SK-N-SH treated with all-trans-retinoic acid at 6 μM for 48 hours (cell line): ENCODE results near the gene STEAP3.

Experiments used
- ATAC-seq: fragments of 200-7000 bp; cut with Tn5 transposase; 3 replicates; pipeline ENCODE4 v1.9.1; 2020; ENCODE audit warnings: mild to moderate bottlenecking, moderate library complexity
- ARNTL ChIP-seq: fragments of 450-650 bp; formaldehyde crosslinking; IDR thresholded peaks from 2 replicates; pipeline ENCODE4 v1.5.0; 2020; ENCODE audit warnings: low read depth, mild to moderate bottlenecking, moderate library complexity, borderline replicate concordance
- CREB5 ChIP-seq: fragments of 250-450 bp; sonication (Bioruptor Pico); IDR thresholded peaks from 2 replicates; pipeline ENCODE4 v1.5.1; 2020; ENCODE audit warnings: low read depth, mild to moderate bottlenecking, moderate library complexity
- CSDC2 ChIP-seq: fragments of 250-450 bp; sonication (Bioruptor Pico); IDR thresholded peaks from 2 replicates; pipeline ENCODE4 v1.5.0; 2020; ENCODE audit warnings: mild to moderate bottlenecking, moderate library complexity
- ESRRG ChIP-seq: fragments of 250-450 bp; sonication (Bioruptor Pico); IDR thresholded peaks from 2 replicates; pipeline ENCODE4 v1.6.1; 2021; ENCODE audit warnings: mild to moderate bottlenecking
- GLIS3 ChIP-seq: fragments of 250-450 bp; sonication (Bioruptor Pico); IDR thresholded peaks from 2 replicates; pipeline ENCODE4 v1.5.0; 2020; ENCODE audit warnings: mild to moderate bottlenecking, moderate library complexity
- ISL1 ChIP-seq: fragments of 250-450 bp; sonication (Bioruptor Pico); IDR thresholded peaks from 2 replicates; pipeline ENCODE4 v2.1.2; 2022; ENCODE audit warnings: mild to moderate bottlenecking, moderate library complexity
- PATZ1 ChIP-seq: fragments of 250-450 bp; sonication (Bioruptor Pico); IDR thresholded peaks from 2 replicates; pipeline ENCODE4 v1.8.0; 2020; ENCODE audit warnings: mild to moderate bottlenecking, moderate library complexity, borderline replicate concordance
- POU6F1 ChIP-seq: fragments of 250-450 bp; sonication (Bioruptor Pico); IDR thresholded peaks from 2 replicates; pipeline ENCODE4 v1.8.0; 2021; ENCODE audit warnings: low read depth, mild to moderate bottlenecking, moderate library complexity, borderline replicate concordance
- PPARA ChIP-seq: fragments of 250-450 bp; sonication (Bioruptor Pico); IDR thresholded peaks from 2 replicates; pipeline ENCODE4 v1.5.0; 2020; ENCODE audit warnings: mild to moderate bottlenecking, borderline replicate concordance
- RARB ChIP-seq: fragments of 250-450 bp; sonication (Bioruptor Pico); IDR thresholded peaks from 2 replicates; pipeline ENCODE4 v1.8.0; 2021; ENCODE audit warnings: mild to moderate bottlenecking, moderate library complexity
- SNAI2 ChIP-seq: fragments of 250-450 bp; sonication (Bioruptor Pico); IDR thresholded peaks from 2 replicates; pipeline ENCODE4 v1.5.0; 2020; ENCODE audit warnings: mild to moderate bottlenecking, moderate library complexity
- TCF4 ChIP-seq: fragments of 250-450 bp; sonication (Bioruptor Pico); IDR thresholded peaks from 2 replicates; pipeline ENCODE4 v1.8.0; 2021; ENCODE audit warnings: mild to moderate bottlenecking, moderate library complexity, borderline replicate concordance
- TOX ChIP-seq: fragments of 250-450 bp; sonication (Bioruptor Pico); IDR thresholded peaks from 2 replicates; pipeline ENCODE4 v1.8.0; 2021; ENCODE audit warnings: mild to moderate bottlenecking, moderate library complexity, borderline replicate concordance
- TSHZ2 ChIP-seq: fragments of 250-450 bp; sonication (Bioruptor Pico); IDR thresholded peaks from 2 replicates; pipeline ENCODE4 v1.5.0; 2020; ENCODE audit warnings: mild to moderate bottlenecking, moderate library complexity
- ZC3H10 ChIP-seq: fragments of 250-450 bp; sonication (Bioruptor Pico); IDR thresholded peaks from 2 replicates; pipeline ENCODE4 v1.5.1; 2021; ENCODE audit warnings: mild to moderate bottlenecking, moderate library complexity
- ZFP3 ChIP-seq: fragments of 250-450 bp; sonication (Bioruptor Pico); IDR thresholded peaks from 2 replicates; pipeline ENCODE4 v1.5.0; 2020; ENCODE audit warnings: mild to moderate bottlenecking, moderate library complexity
- ZFP30 ChIP-seq: fragments of 450-650 bp; formaldehyde crosslinking; IDR thresholded peaks from 2 replicates; pipeline ENCODE4 v1.5.0; 2022; ENCODE audit warnings: mild to moderate bottlenecking, moderate library complexity
- ZNF565 ChIP-seq: fragments of 450-650 bp; formaldehyde crosslinking; conservative IDR thresholded peaks from 2 replicates; pipeline ENCODE4 v1.5.0; 2020; ENCODE audit warnings: low read depth, mild to moderate bottlenecking, moderate library complexity
- ZNF70 ChIP-seq: fragments of 450-650 bp; formaldehyde crosslinking; IDR thresholded peaks from 2 replicates; pipeline ENCODE4 v1.5.0; 2020; ENCODE audit warnings: mild to moderate bottlenecking, moderate library complexity
- ZNF8 ChIP-seq: fragments of 450-650 bp; formaldehyde crosslinking; IDR thresholded peaks from 2 replicates; pipeline ENCODE4 v1.5.0; 2020; ENCODE audit warnings: mild to moderate bottlenecking, moderate library complexity

The STEAP3 gene

GRCh38 chr2:119265693-119266066 lies 42.0 kb downstream of the STEAP3 start:
- TF ChIP-seq TSHZ2 (CRISPR knock-in tag) (no peak), ZC3H10 (CRISPR knock-in tag) (no peak), ZNF8 (CRISPR knock-in tag) (no peak), RARB (no peak), ARNTL (CRISPR knock-in tag) (no peak), ZFP3 (CRISPR knock-in tag) (no peak), ZNF70 (no peak), PATZ1 (CRISPR knock-in tag) (no peak), ZNF565 (CRISPR knock-in tag) (no peak), CSDC2 (CRISPR knock-in tag) (no peak), CREB5 (CRISPR knock-in tag) (no peak), ZFP30 (CRISPR knock-in tag) (no peak), GLIS3 (CRISPR knock-in tag) (no peak), SNAI2 (CRISPR knock-in tag) (no peak)
- ATAC-seq: no peak

GRCh38 chr2:119266091-119266589 lies 42.5 kb downstream of the STEAP3 start:
- TF ChIP-seq ARNTL (CRISPR knock-in tag) (no peak), CREB5 (CRISPR knock-in tag) (no peak), CSDC2 (CRISPR knock-in tag) (no peak), ESRRG (no peak), TOX (CRISPR knock-in tag) (no peak), ZFP3 (CRISPR knock-in tag) (no peak), RARB (no peak), SNAI2 (CRISPR knock-in tag) (no peak), ZNF70 (no peak), ZFP30 (CRISPR knock-in tag) (no peak), PATZ1 (CRISPR knock-in tag) (no peak), ISL1 (CRISPR knock-in tag) (no peak), TCF4 (CRISPR knock-in tag) (no peak), GLIS3 (CRISPR knock-in tag) (no peak), PPARA (no peak), POU6F1 (CRISPR knock-in tag) (no peak), ZC3H10 (CRISPR knock-in tag) (no peak), ZNF565 (CRISPR knock-in tag) (no peak), TSHZ2 (CRISPR knock-in tag) (no peak)
- TF ChIP-seq, all 23 proteins: peak for 0

More at GRCh38 chr2:119266091-119266589, 42.5 kb downstream of the STEAP3 start:
- no peak for ATAC-seq
